Upper lobe of left lung (tissue), 4 donors: ENCODE data around the gene NT5M.

Source experiments
- EP300 ChIP-seq, 4 donors: sonication (generic); formaldehyde crosslinking; IDR thresholded peaks; one replicate each; pipeline ENCODE4 v1.5.1; 2017; ENCODE audit warnings: antibody characterized with exemption in 4 of 4, control low read depth in 2 of 4
- POLR2A ChIP-seq, 4 donors: fragments of 450-650 bp; IDR thresholded peaks; one replicate each; pipeline ENCODE4 v1.5.1; 2016 to 2017; ENCODE audit warnings: antibody characterized with exemption in 4 of 4, mild to moderate bottlenecking in 2 of 4
- POLR2AphosphoS5 ChIP-seq, 2 donors: sonication (generic); formaldehyde crosslinking; IDR thresholded peaks; one replicate each; pipeline ENCODE4 v1.5.1; 2017; ENCODE audit warnings: antibody characterized with exemption in 2 of 2
- TF ChIP-seq, protein P1 (sequence below), 6 experiments: fragments of 450-650 bp in 4 of 6; fragments of 200-600 bp in 2 of 6; sonication (generic) in 2 of 6; IDR thresholded peaks; one replicate each; pipeline ENCODE4 v1.5.1; 2016 to 2019; ENCODE audit warnings: antibody characterized with exemption in 6 of 6

DNA sequence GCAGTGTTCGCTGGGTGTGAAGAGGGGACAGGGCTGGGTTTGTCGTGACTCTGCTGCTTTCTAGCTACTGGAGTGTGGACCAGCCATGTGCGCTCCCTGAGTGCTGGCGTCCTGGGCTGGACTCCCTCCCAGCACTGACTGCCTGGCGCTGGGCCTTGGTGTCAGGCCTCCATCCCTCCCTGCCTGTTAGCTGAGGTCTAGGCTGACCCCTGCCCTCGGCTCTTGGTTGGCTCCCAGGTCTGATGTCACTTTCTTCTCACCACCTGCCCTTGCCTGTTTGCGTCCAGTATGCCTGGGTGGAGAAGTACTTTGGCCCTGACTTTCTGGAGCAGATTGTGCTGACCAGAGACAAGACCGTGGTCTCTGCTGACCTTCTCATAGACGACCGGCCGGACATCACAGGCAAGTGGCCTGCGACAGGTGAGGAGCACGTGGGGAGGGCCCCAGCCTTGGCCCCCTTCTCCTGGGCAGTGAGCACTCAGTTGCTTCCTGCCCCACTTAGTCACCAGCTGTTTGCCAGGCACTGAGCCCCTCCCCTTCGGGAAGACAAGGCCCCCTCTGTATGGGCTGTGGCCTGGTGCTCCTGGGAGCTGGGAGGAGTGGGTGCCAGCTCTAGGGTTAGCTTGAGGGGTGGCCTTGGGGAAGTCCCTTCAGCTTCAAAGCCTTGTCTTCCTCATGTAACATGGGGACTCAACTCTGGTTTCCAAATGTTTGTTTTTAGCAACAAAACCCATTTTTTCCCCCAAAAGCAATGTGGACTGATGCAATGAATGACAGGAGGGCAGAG, 41.5 kb downstream of the NT5M start:
- TF ChIP-seq, protein P1, sequence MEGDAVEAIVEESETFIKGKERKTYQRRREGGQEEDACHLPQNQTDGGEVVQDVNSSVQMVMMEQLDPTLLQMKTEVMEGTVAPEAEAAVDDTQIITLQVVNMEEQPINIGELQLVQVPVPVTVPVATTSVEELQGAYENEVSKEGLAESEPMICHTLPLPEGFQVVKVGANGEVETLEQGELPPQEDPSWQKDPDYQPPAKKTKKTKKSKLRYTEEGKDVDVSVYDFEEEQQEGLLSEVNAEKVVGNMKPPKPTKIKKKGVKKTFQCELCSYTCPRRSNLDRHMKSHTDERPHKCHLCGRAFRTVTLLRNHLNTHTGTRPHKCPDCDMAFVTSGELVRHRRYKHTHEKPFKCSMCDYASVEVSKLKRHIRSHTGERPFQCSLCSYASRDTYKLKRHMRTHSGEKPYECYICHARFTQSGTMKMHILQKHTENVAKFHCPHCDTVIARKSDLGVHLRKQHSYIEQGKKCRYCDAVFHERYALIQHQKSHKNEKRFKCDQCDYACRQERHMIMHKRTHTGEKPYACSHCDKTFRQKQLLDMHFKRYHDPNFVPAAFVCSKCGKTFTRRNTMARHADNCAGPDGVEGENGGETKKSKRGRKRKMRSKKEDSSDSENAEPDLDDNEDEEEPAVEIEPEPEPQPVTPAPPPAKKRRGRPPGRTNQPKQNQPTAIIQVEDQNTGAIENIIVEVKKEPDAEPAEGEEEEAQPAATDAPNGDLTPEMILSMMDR (IDR thresholded peaks at IDR 0.05) = no peak
- TF ChIP-seq POLR2A (IDR thresholded peaks at IDR 0.05) (no peak), POLR2AphosphoS5 (IDR thresholded peaks at IDR 0.05) (no peak), EP300 (IDR thresholded peaks at IDR 0.05) (no peak)
